ENCODE data around the gene MAP3K3.
A peak's percentile ranks its signal among the peaks of the same experiment; 100 is the strongest.

Gene MAP3K3

GRCh38 chr17:63740464-63741142 is 118.4 kb downstream of the MAP3K3 start:
- H3K27ac ChIP-seq, result peak overlapping the region; percentile 97
- no peak for TF ChIP-seq ZFX (IDR thresholded peaks at IDR 0.05)
- TF ChIP-seq CTCF (conservative IDR thresholded peaks at IDR 0.05), result no peak

GRCh38 chr17:63741143-63741407 is 118.9 kb downstream of the MAP3K3 start:
- no peak for TF ChIP-seq CTCF (conservative IDR thresholded peaks at IDR 0.05)
- no peak for TF ChIP-seq ZFX (IDR thresholded peaks at IDR 0.05)
- H3K27ac ChIP-seq, result peak overlapping the region; percentile 97

GRCh38 chr17:63741408-63742173 is 119.4 kb downstream of the MAP3K3 start, which contains the start of gene STRADA:
STRADA (minus strand) TSS chr17:63741799; CDS start chr17:63728369, 13,430 bp downstream.
- peak within 1 kb of the TSS; percentile 97 for H3K27ac ChIP-seq
- TF ChIP-seq CTCF (conservative IDR thresholded peaks at IDR 0.05) (no peak), ZFX (IDR thresholded peaks at IDR 0.05) (peak; percentile 80; the same call in 1 of the 2 replicates)
